HEK293 (cell line): Measurements from ENCODE around the gene ZEB2.

Source experiments
- CTCF ChIA-PET: fragments of 350-600 bp; formaldehyde crosslinking; extraction: SDS; loops from one replicate; lab custom pipeline; 2021; ENCODE audit warnings: antibody characterized with exemption; lab: Yijun Ruan, JAX
- POLR2A ChIA-PET: fragments of 300-600 bp; formaldehyde crosslinking; extraction: SDS; loops from one replicate; lab custom pipeline; 2020; ENCODE audit warnings: antibody characterized with exemption, inconsistent platforms; lab: Yijun Ruan, JAX
- H3K27ac ChIP-seq: fragments of 200-500 bp; sonication (Bioruptor generic); 2 replicates; pipeline ENCODE4 v1.5.1; 2014; ENCODE audit warnings: low read depth, low read length, control low read depth, inconsistent platforms; ENCODE audit errors: extremely low read depth
- H3K36me3 ChIP-seq, 2 experiments: fragments of 200-500 bp in 1 of 2; sonication (Bioruptor generic) in 1 of 2; 1 replicate in 1 of 2; 2 replicates in 1 of 2; pipeline ENCODE4 v1.5.1; 2014 to 2017; ENCODE audit warnings: inconsistent platforms in 2 of 2, low read length in 2 of 2; ENCODE audit not compliant: control insufficient read depth in 2 of 2, insufficient read depth in 1 of 2
- H3K4me1 ChIP-seq: fragments of 200-500 bp; sonication (Bioruptor generic); 2 replicates; pipeline ENCODE4 v1.5.1; 2014; ENCODE audit warnings: mild to moderate bottlenecking, low read length, inconsistent platforms; ENCODE audit not compliant: control insufficient read depth, insufficient read depth
- H3K4me3 ChIP-seq: 2 replicates; pipeline ENCODE4 v1.5.1; 2011; ENCODE audit warnings: low read depth, mild to moderate bottlenecking, control low read depth, low read length, moderate library complexity
- H3K9me3 ChIP-seq: fragments of 200-500 bp; sonication (Bioruptor generic); 2 replicates; pipeline ENCODE4 v1.5.1; 2014; ENCODE audit warnings: low read depth, low read length, inconsistent platforms; ENCODE audit not compliant: control insufficient read depth, insufficient read depth
- BCL11B ChIP-seq: fragments of 450-650 bp; formaldehyde crosslinking; IDR thresholded peaks from 2 replicates; pipeline ENCODE4 v1.5.1; 2016; ENCODE audit warnings: low read depth, missing biosample characterization, missing genetic modification characterization
- CTCF ChIP-seq: fragments of 450-650 bp; formaldehyde crosslinking; IDR thresholded peaks from 2 replicates; pipeline ENCODE4 v1.5.1; 2016; ENCODE audit warnings: missing biosample characterization, missing genetic modification characterization
- HOXA7 ChIP-seq: sonication (generic); formaldehyde crosslinking; IDR thresholded peaks from 2 replicates; pipeline ENCODE4 v1.8.1; 2022; ENCODE audit warnings: missing genetic modification reagents, borderline replicate concordance
- MEIS1 ChIP-seq: sonication (generic); formaldehyde crosslinking; IDR thresholded peaks from 2 replicates; pipeline ENCODE4 v1.8.1; 2022; ENCODE audit warnings: missing genetic modification reagents, mild to moderate bottlenecking, borderline replicate concordance
- PRDM1 ChIP-seq: fragments of 450-650 bp; formaldehyde crosslinking; IDR thresholded peaks from 2 replicates; pipeline ENCODE4; 2016; ENCODE audit warnings: missing biosample characterization, missing genetic modification characterization
- PRDM10 ChIP-seq: fragments of 450-650 bp; formaldehyde crosslinking; IDR thresholded peaks from 2 replicates; pipeline ENCODE4 v1.5.1; 2016; ENCODE audit warnings: missing biosample characterization, missing genetic modification characterization
- TCF7L2 ChIP-seq: IDR thresholded peaks from 2 replicates; pipeline ENCODE4 v1.6.1; 2011; ENCODE audit warnings: low read depth, mild to moderate bottlenecking, inconsistent platforms, low read length, moderate library complexity, borderline replicate concordance
- TRIM28 ChIP-seq: IDR thresholded peaks from 2 replicates; pipeline ENCODE4 v1.6.1; 2011; ENCODE audit warnings: low read length, control low read depth, borderline replicate concordance
- YY1 ChIP-seq: fragments of 450-650 bp; formaldehyde crosslinking; IDR thresholded peaks from 2 replicates; pipeline ENCODE4 v1.5.1; 2018; ENCODE audit warnings: missing biosample characterization, missing genetic modification characterization
- ZBTB17 ChIP-seq: fragments of 450-650 bp; formaldehyde crosslinking; IDR thresholded peaks from 2 replicates; pipeline ENCODE4 v1.5.1; 2016; ENCODE audit warnings: missing biosample characterization, missing genetic modification characterization
- ZBTB7A ChIP-seq: fragments of 450-650 bp; formaldehyde crosslinking; IDR thresholded peaks from 2 replicates; pipeline ENCODE4 v1.5.1; 2016; ENCODE audit warnings: low read depth, missing biosample characterization, missing genetic modification characterization
- ZEB2 ChIP-seq: fragments of 450-650 bp; formaldehyde crosslinking; IDR thresholded peaks from 2 replicates; pipeline ENCODE4 v1.5.1; 2016; ENCODE audit warnings: missing biosample characterization, missing genetic modification characterization
- ZNF23 ChIP-seq: fragments of 450-650 bp; formaldehyde crosslinking; IDR thresholded peaks from 2 replicates; pipeline ENCODE4 v1.5.1; 2016; ENCODE audit warnings: missing biosample characterization, missing genetic modification characterization, borderline replicate concordance
- ZNF335 ChIP-seq: fragments of 450-650 bp; formaldehyde crosslinking; conservative IDR thresholded peaks from 2 replicates; pipeline ENCODE4 v1.5.1; 2016; ENCODE audit warnings: missing biosample characterization, missing genetic modification characterization
- ZNF341 ChIP-seq: fragments of 450-650 bp; formaldehyde crosslinking; IDR thresholded peaks from 2 replicates; pipeline ENCODE4; 2016; ENCODE audit warnings: low read depth, missing biosample characterization, missing genetic modification characterization
- ZNF423 ChIP-seq: fragments of 450-650 bp; formaldehyde crosslinking; IDR thresholded peaks from 2 replicates; pipeline ENCODE4 v1.5.1; 2016; ENCODE audit warnings: missing biosample characterization, missing genetic modification characterization
- ZNF548 ChIP-seq: fragments of 450-650 bp; formaldehyde crosslinking; IDR thresholded peaks from 2 replicates; pipeline ENCODE4 v1.5.1; 2016; ENCODE audit warnings: missing biosample characterization, missing genetic modification characterization
- ZNF585B ChIP-seq: fragments of 450-650 bp; formaldehyde crosslinking; IDR thresholded peaks from 2 replicates; pipeline ENCODE4 v1.5.1; 2016; ENCODE audit warnings: missing biosample characterization, missing genetic modification characterization
- ZNF596 ChIP-seq: fragments of 450-650 bp; IDR thresholded peaks from 2 replicates; pipeline ENCODE4 v1.5.0; 2018; ENCODE audit warnings: missing biosample characterization, mild to moderate bottlenecking, missing genetic modification characterization, moderate library complexity
- ZNF610 ChIP-seq: fragments of 450-650 bp; formaldehyde crosslinking; IDR thresholded peaks from 2 replicates; pipeline ENCODE4 v1.5.1; 2016; ENCODE audit warnings: missing biosample characterization, missing genetic modification characterization, borderline replicate concordance
- ZNF704 ChIP-seq: fragments of 450-650 bp; formaldehyde crosslinking; IDR thresholded peaks from 2 replicates; pipeline ENCODE4 v1.5.1; 2016; ENCODE audit warnings: missing biosample characterization, missing genetic modification characterization
- ZNF830 ChIP-seq: fragments of 450-650 bp; IDR thresholded peaks from 2 replicates; pipeline ENCODE4 v1.5.0; 2018; ENCODE audit warnings: missing biosample characterization, missing genetic modification characterization, low read depth, mild to moderate bottlenecking, moderate library complexity

ZEB2 gene

GRCh38 chr2:144452169-144452988 lies 67.5 kb downstream of the ZEB2 start:
- TF ChIP-seq PRDM1: peak; percentile 87
- peak; percentile 69; the same call in 1 of the 2 replicates for TF ChIP-seq TCF7L2
- TF ChIP-seq CTCF (tag by site-specific recombination): peak; percentile 43; the same call in 1 of the 2 replicates
- TF ChIP-seq MEIS1 (CRISPR knock-in tag): no peak
- TF ChIP-seq ZNF335 (tag by site-specific recombination): 0 out of 2 replicates have a peak, but pooled peaks have one; percentile 23
- TF ChIP-seq PRDM10: peak; percentile 77
- peak; percentile 77; the same call in 1 of the 2 replicates for TF ChIP-seq ZNF341 (tag by site-specific recombination)
- no peak for TF ChIP-seq ZNF830 (tag by site-specific recombination)
- no peak for TF ChIP-seq ZNF610 (tag by site-specific recombination)
- TF ChIP-seq ZBTB17 (tag by site-specific recombination): peak; percentile 54
- peak; percentile 53; the same call in 1 of the 2 replicates for TF ChIP-seq TRIM28
- peak; percentile 34; the same call in 1 of the 2 replicates for TF ChIP-seq ZNF548 (tag by site-specific recombination)
- TF ChIP-seq, all 188 proteins: peak for 9
- POLR2A ChIA-PET: no interaction called here
- Histone ChIP-seq H3K36me3 (no peaks in the 10 kb centered on the region), H3K27ac (peak overlapping the region; percentile 40), H3K4me1 (peaks cover 40% of the 10 kb centered on the region), H3K9me3 (no peaks in the 10 kb centered on the region), H3K4me3 (peak overlapping the region; percentile 4)
- CTCF ChIA-PET: interaction anchor here (0.7 to 1.3 kb wide), 5 partner anchors 10 to 403 kb away, joined by 3 to 5 read pairs (median 3); no protein-coding TSS in a partner anchor

GRCh38 chr2:144451443-144451842 lies 68.5 kb downstream of the ZEB2 start:
- H3K4me1 ChIP-seq: peaks cover 39% of the 10 kb centered on the region
- CTCF ChIA-PET: interaction anchor here (0.6 to 1.3 kb wide), 5 partner anchors 9 to 56 kb away, joined by 3 read pairs; no protein-coding TSS in a partner anchor
- no peak overlapping the region for H3K4me3 ChIP-seq
- no peaks in the 10 kb centered on the region for H3K9me3 ChIP-seq
- no peak overlapping the region for H3K27ac ChIP-seq
- TF ChIP-seq ZBTB7A (tag by site-specific recombination) (no peak), ZNF23 (tag by site-specific recombination) (no peak), HOXA7 (CRISPR knock-in tag) (no peak), ZNF585B (tag by site-specific recombination) (no peak), YY1 (no peak), ZNF596 (tag by site-specific recombination) (no peak), ZNF704 (no peak), BCL11B (tag by site-specific recombination) (no peak), ZEB2 (tag by site-specific recombination) (no peak), ZNF423 (tag by site-specific recombination) (no peak)
- POLR2A ChIA-PET: no interaction called here
- H3K36me3 ChIP-seq: no peaks in the 10 kb centered on the region
